Measurements from ENCODE around the gene EPHB1.
"Not testable (repeated sequence)": the region's sequence is repeated elsewhere in the genome, so short reads cannot be mapped to it uniquely, and the experiment has no call there.

The EPHB1 gene

GRCh38 chr3:135084976-135085375 is 289.9 kb downstream of the EPHB1 start:
- DNase-seq (ENCODE audit: low spot score): no peak

- DNase-seq (ENCODE audit: low spot score): no peak
These were observed 290.8 kb downstream of the EPHB1 start for GRCh38 chr3:135085652-135086436.

DNA sequence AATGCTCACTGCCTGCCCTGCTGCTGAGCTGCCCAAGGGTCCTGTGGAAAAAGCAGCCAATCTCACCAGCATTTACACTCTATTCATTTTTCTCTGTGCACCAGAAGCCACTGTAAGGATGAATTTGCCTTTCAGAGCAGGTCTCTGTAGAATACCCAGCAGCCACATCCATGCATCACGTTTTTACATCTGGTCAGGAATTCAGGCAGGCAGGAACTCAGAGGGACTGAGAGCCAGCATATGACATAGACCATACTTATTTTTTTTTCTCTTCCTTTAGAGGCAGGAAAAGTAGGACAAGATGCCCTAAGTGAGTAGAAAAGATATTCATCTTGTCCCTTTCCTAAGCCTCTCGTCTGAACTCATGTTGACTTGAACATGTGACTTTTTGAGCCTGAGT is 292.7 kb downstream of the EPHB1 start:
- DNase-seq (ENCODE audit: low spot score): no peak

DNA sequence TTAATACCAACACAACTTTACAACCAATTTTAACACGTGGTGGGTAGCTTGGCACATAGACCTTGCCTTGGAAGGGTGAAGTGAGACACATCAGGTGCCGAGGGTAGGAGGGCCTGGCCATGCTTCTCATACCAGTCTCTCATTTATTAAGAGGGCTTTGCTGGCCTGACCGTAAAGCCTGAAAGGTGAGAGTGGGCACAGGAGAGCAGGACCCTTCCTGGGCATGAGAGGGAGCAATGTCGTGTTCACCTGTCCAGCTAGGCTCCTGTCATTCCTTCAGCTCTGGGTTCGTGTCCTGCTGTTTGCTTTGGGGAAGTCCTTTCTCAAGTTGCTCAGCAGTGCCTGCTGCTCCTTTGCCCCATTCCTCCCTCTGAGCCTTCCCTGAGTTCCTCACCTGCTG is 294.4 kb downstream of the EPHB1 start:
- DNase-seq (ENCODE audit: low spot score): no peak

- DNase-seq (ENCODE audit: low spot score): no peak
These were observed 295.1 kb downstream of the EPHB1 start for GRCh38 chr3:135090020-135090717.

- DNase-seq (ENCODE audit: low spot score): no peak
These were observed 296.9 kb downstream of the EPHB1 start for GRCh38 chr3:135091946-135092345.

DNA sequence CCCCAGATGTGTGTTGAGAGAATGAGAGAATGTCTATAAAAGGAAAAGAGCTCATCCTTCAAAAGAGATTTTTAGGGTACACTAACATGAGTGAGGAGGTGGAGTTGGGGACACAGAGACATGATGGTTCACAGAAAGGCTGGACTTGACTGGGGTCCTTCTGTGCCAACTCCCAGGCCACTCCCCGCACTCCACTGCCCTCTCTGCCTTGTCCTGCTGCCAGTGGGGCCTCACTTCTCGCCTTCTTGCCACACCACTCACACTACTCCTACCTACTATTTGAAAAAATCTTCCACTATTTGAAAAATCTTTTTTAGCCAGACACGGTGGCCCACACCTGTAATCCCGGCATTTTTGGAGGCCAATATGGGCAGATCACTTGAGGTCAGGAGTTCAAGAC is 298.1 kb downstream of the EPHB1 start:
- no peak for DNase-seq (ENCODE audit: low spot score)

DNA sequence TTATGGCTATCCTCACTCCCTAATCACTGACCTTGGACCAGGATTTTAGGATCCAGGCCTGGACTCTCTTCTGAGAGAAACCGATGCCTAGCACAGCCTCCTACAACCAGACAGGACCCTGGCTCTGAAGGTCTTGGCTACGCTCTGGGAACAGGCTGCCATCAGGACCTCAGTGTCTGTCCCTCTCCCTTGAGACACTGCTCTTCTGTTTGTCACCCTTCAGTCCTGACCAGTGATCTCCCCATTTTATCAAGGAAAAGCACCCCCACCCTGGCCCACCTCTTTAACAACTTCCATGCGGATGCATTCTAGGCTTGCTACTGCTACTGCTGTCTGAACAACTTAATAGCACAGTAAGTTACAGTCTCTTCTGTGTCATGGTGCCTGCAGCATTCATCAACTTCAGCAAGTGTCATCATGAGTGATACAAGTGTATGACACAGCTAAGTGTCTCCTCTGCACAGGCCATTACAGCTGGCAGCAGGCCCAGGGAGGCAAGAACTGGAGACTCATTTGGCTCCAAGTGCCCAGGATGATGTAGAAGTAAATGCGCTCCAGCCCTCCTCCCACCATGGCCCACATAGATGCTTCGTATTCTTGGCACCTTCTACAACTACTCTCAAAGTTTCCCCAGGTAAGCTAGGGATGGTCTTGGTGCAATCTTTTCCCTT is 302.4 kb downstream of the EPHB1 start:
- DNase-seq (ENCODE audit: low spot score): no peak

DNA sequence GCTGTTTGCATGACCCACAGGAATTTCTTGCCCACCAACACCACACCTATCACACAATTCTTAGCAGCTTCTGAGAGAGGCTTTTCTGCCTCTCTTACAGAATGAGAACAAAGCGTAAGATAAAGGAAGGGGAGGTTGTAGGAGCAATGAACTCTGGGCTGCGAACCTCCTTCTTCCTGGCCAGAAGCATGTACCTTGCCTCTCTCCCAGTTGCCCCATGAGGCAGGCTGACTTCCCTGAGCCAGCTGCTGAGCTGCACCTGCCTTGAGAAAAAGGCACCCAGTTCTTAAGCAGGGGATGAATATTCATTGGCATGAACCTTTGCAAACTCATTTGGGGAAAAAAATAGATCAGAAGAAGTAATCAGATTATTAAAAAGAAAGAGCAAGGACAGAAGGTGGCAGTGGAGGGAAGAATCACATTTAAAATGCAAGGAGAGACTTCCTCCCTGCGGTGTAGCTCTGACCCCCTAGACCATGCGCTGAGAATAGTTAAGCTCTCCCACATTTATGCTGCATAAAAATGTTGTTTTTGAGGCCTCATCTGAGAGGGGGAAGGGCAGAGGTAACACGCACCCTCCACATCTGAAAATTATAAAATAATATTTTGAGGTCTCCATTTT is 304.8 kb downstream of the EPHB1 start:
- DNase-seq (ENCODE audit: low spot score): no peak

- no peak for DNase-seq (ENCODE audit: low spot score)
These were observed 305.3 kb downstream of the EPHB1 start for GRCh38 chr3:135100366-135100765.

DNA sequence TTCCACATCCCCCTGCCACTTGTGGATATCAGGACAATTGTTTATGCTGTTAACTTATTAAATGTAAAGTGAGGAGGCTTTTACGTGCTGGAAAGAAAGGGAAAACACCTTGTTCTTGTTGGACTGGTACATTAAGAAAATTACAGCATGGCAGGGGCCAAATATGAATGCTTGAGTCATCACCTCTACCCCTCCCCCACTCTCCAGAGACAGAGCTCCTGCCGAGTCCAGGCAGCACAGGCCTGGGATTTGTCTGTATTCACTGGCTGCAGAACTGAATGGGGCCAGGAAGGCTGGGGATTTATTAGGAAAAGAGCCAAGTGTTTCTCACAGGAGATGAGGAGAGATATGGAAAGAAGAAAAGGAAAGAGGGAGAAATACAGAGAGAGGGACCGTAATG is 308.9 kb downstream of the EPHB1 start:
- DNase-seq (ENCODE audit: low spot score): no peak

DNA sequence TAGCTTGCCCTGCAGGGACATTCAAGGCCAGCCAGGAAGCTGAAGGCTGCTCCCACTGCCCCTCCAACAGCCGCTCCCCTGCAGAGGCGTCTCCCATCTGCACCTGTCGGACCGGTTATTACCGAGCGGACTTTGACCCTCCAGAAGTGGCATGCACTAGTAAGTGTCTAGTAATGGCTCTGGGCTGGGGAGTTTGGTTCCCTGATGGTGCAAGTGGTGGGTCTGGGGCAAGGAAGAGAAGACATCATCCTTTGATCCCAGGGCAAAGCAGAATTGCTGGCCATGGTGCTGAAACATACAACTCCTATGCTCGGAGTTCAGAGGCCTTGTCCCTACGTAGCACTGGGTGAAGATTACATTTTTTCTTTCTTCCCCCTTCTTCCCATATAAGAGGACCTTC is 311.4 kb downstream of the EPHB1 start:
- peak; percentile 49 for DNase-seq (ENCODE audit: low spot score)

- no peak for DNase-seq (ENCODE audit: low spot score)
These were observed 312.0 kb downstream of the EPHB1 start for GRCh38 chr3:135107043-135107442.

- no peak for DNase-seq (ENCODE audit: low spot score)
These were observed 314.6 kb downstream of the EPHB1 start for GRCh38 chr3:135109681-135110080.

- DNase-seq (ENCODE audit: low spot score): not testable (repeated sequence)
These were observed 319.5 kb downstream of the EPHB1 start for GRCh38 chr3:135114551-135114950.

DNA sequence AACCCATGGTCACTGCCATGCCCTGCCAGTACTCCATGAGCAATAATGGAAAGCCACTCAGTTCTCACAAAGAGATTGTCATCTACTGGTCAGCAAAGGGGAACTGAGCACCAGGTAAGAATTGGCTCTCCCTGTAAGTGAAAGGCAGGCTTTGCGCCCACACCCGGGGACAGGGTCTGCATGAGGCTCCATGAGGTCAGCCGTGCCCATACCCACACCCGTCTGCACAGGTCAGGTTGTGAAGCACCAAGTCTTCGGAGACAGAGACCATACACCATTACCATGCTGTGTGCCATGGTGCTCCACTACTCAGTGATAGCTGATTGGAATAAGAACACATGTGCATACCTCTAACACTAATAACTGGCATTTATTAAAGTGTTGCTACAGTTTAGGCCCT is 322.9 kb downstream of the EPHB1 start:
- DNase-seq (ENCODE audit: low spot score): no peak

DNA sequence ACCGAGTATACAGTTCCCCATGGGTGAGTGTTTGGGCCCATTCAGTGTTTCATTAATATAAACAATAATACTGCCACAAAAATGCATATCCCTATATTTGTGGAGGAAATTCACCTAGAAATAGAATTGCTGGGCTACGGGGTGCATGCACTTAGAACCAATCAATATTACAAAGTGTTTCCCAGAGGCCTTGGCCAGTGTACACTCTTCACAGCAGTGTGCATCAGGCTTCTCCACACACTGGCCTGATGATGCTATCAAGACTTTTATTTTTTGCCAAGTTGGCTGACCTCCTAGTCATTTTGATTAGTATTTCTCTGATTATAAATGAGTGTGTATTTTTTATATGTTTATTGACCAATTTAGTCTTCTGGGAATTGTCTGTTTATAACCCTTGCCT is 323.7 kb downstream of the EPHB1 start:
- DNase-seq (ENCODE audit: low spot score): no peak

DNA sequence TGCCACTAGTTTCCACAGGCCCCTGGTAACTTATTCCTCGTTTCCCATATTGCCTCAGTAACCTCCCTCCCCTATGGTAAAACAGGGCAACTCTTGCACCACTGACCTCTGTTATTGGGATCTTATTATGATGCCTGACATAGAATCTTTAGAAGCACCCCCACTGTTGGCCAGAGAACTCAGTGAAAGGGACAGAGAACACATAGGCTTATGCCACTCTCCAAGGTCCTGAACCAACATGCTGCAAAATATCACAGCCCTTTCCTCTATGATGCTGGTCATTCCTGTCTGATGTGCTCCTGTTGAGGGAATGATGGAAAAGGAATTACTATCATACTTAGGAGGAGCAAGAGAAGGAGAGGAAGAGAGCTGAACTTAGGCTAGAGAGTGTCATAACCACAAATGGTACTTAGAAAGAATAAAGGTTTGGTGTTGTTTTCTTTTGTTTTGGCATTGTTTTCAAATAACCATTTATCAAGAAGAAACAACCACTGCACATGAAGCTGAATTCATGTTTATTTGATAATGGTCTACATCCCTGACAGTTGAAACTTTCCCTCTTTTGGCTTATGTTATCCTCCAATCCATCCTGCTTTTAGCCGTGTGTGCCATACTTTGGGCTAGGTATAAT is 330.2 kb downstream of the EPHB1 start:
- peak; percentile 24 for DNase-seq (ENCODE audit: low spot score)

GRCh38 chr3:135127946-135128470 is 332.9 kb downstream of the EPHB1 start:
- DNase-seq (ENCODE audit: low spot score): no peak

DNA sequence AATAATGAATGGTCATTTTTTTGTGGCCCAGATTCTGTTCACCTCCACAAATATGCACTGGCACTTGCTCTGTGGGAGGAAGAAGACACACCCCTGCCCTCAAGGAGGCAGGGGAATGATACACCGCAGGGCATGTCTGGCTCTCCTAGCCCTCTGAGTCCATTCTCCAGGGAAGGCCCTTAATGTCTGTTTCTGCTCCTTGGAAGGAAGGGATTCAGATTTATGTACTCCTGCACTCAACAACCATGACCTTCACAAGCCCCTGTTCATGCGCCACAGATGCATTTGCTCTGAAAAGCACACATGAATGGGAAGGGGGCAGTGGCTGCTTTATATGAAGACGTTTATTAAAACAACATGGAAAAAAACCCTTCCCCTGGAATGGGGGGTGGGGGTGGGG is 333.8 kb downstream of the EPHB1 start:
- DNase-seq (ENCODE audit: low spot score): no peak

DNA sequence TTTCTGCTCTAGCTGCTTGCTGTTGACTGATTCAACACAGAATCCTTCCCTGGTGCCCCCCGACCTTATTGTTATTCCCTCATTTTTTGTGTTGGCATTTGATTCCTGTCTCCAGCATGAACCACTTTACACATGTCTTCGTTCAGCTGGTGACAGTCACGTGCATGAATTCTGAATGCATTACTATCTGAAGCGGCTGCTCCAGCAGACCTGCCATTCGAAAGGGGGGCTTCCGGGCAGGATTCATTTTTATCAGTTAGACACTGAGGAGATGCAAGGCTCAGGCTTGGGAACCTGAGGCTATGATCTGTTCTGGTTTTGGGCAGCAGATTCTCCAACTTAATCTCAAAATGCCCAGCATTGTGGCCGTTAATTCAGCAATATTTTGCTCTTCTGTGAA is 336.2 kb downstream of the EPHB1 start:
- no peak for DNase-seq (ENCODE audit: low spot score)

Measured in HuH-7 (cell line).